ENCODE measurements around the gene TMEM109. TPM values are rescaled to one million over a fixed set of nuclear protein-coding genes. Genes with fewer than 3 reads are reported as not detected.

The TMEM109 gene
- total RNA-seq, 4 donors from 2014 or later: 61.9 to 105 (median 96.0) TPM

GRCh38 chr11:60950933-60951605 lies 37.1 kb downstream of the TMEM109 start:
- TF ChIP-seq CTCF (IDR thresholded peaks at IDR 0.05): no peak
- TF ChIP-seq POLR2A (IDR thresholded peaks at IDR 0.05): no peak
- Histone ChIP-seq H3K27me3 (peaks cover 5% of the 10 kb centered on the region), H3K4me3 (replicated peaks in 1 of 3) (peak overlapping the region in 1 of 3 donors; percentile 19), H3K9me3 (no peaks in the 10 kb centered on the region), H3K36me3 (no peaks in the 10 kb centered on the region), H3K27ac (peak overlapping the region in 1 of 3 donors; percentile 68), H3K4me1 (peaks cover 0 to 10% of the 10 kb centered on the region in 2 donors)
- WGBS, 2 donors: 8 to 11% methylated on average over 23 to 28 of the region's 86 CpGs
- intact Hi-C loops (cut with DNase I): no loop called here
- DNase-seq: peak; percentile 41 to 44

- Histone ChIP-seq H3K27ac (peak overlapping the region; percentile 62 to 78 (median 68)), H3K4me3 (replicated peaks in 1 of 3) (peak overlapping the region in 1 of 3 donors; percentile 23), H3K27me3 (peaks cover 5% of the 10 kb centered on the region), H3K9me3 (no peaks in the 10 kb centered on the region), H3K4me1 (peaks cover 0 to 10% of the 10 kb centered on the region in 2 donors), H3K36me3 (no peaks in the 10 kb centered on the region)
- no peak for DNase-seq
- WGBS, 2 donors: 22 to 27% methylated on average over 8 of the region's 8 CpGs
- intact Hi-C loops (cut with DNase I): no loop called here
- no peak for TF ChIP-seq CTCF (IDR thresholded peaks at IDR 0.05)
- no peak for TF ChIP-seq POLR2A (IDR thresholded peaks at IDR 0.05)
Measured at GRCh38 chr11:60951606-60951903, 37.6 kb downstream of the TMEM109 start.

GRCh38 chr11:60951904-60952741 lies 38.2 kb downstream of the TMEM109 start, which contains the start of gene SLC15A3:
TSS of gene SLC15A3 (minus strand) at chr11:60952176. CDS start at chr11:60951551, 625 bp downstream.
- Histone ChIP-seq H3K4me1 (peaks cover 0 to 10% of the 10 kb centered on the region in 2 donors), H3K27me3 (peaks cover 5% of the 10 kb centered on the region), H3K27ac (peak within 1 kb of the TSS; percentile 62 to 78 (median 68)), H3K36me3 (no peaks in the 10 kb centered on the region), H3K4me3 (replicated peaks in 1 of 3) (peak within 1 kb of the TSS in 2 of 3 donors; percentile 23), H3K9me3 (no peaks in the 10 kb centered on the region)
- intact Hi-C loops (cut with DNase I): no loop called here
- TF ChIP-seq POLR2A (IDR thresholded peaks at IDR 0.05) (no peak), CTCF (IDR thresholded peaks at IDR 0.05) (no peak)
- 47 to 62% methylated on average over 23 of the region's 23 CpGs for WGBS, 2 donors
- DNase-seq: peak in 1 of 2 donors; percentile 29

- no peak overlapping the region for H3K4me3 ChIP-seq (replicated peaks in 1 of 3)
- 50 to 61% methylated on average over 3 of the region's 3 CpGs for WGBS, 2 donors
- intact Hi-C loops (cut with DNase I): no loop called here
- H3K27ac ChIP-seq: peak overlapping the region; percentile 62 to 78 (median 68)
- no peaks in the 10 kb centered on the region for H3K36me3 ChIP-seq
- peaks cover 0 to 10% of the 10 kb centered on the region in 2 donors for H3K4me1 ChIP-seq
- DNase-seq: no peak
- no peaks in the 10 kb centered on the region for H3K9me3 ChIP-seq
- peaks cover 5% of the 10 kb centered on the region for H3K27me3 ChIP-seq
- TF ChIP-seq CTCF (IDR thresholded peaks at IDR 0.05) (no peak), POLR2A (IDR thresholded peaks at IDR 0.05) (no peak)
Measured at GRCh38 chr11:60952742-60953170, 38.8 kb downstream of the TMEM109 start.

GRCh38 chr11:60953781-60954180 lies 39.8 kb downstream of the TMEM109 start:
- H3K9me3 ChIP-seq: no peaks in the 10 kb centered on the region
- no peak overlapping the region for H3K4me3 ChIP-seq (replicated peaks in 1 of 3)
- TF ChIP-seq CTCF (IDR thresholded peaks at IDR 0.05) (no peak), POLR2A (IDR thresholded peaks at IDR 0.05) (no peak)
- H3K4me1 ChIP-seq: peaks cover 0 to 10% of the 10 kb centered on the region in 2 donors
- intact Hi-C loops (cut with DNase I): no loop called here
- H3K36me3 ChIP-seq: no peaks in the 10 kb centered on the region
- no peak for DNase-seq
- 66 to 94% methylated on average over 6 of the region's 6 CpGs for WGBS, 2 donors
- H3K27ac ChIP-seq: no peak overlapping the region
- peaks cover 5% of the 10 kb centered on the region for H3K27me3 ChIP-seq

All from thyroid gland (tissue), 4 donors.